HepG2 (cell line): Measurements from ENCODE around the gene BIRC5. TPM values are rescaled to one million over a fixed set of nuclear protein-coding genes. Genes with fewer than 3 reads are reported as not detected.

Experiments
- AGO1 ChIP-seq: fragments of 200-400 bp; formaldehyde crosslinking; IDR thresholded peaks from 2 replicates; pipeline ENCODE4 v1.6.1; 2017; ENCODE audit warnings: mild to moderate bottlenecking, low read depth, low read length, moderate library complexity; ENCODE audit not compliant: poor library complexity, severe bottlenecking
- ATAD3A ChIP-seq: sonication (generic); formaldehyde crosslinking; IDR thresholded peaks from 2 replicates; pipeline ENCODE4 v1.4.0; 2020; ENCODE audit warnings: missing genetic modification reagents
- ATF7-NPFF ChIP-seq: sonication (generic); formaldehyde crosslinking; IDR thresholded peaks from 2 replicates; pipeline ENCODE4 v1.8.1; 2023; ENCODE audit warnings: mild to moderate bottlenecking, low read depth, missing genetic modification reagents, moderate library complexity
- ESRRA ChIP-seq: sonication (generic); formaldehyde crosslinking; IDR thresholded peaks from 2 replicates; pipeline ENCODE4 v1.5.1; 2020; ENCODE audit warnings: mild to moderate bottlenecking, low read depth, missing genetic modification reagents
- GABPA ChIP-seq, 2 experiments: IDR thresholded peaks; 2 replicates each; pipeline ENCODE4 v1.6.1; 2011 to 2016; ENCODE audit warnings: low read depth in 2 of 2, low read length in 1 of 2, missing biosample characterization in 1 of 2, missing genetic modification characterization in 1 of 2
- JDP2 ChIP-seq: sonication (generic); formaldehyde crosslinking; IDR thresholded peaks from 2 replicates; pipeline ENCODE4 v1.8.1; 2022; ENCODE audit warnings: missing genetic modification reagents, borderline replicate concordance
- KMT2B ChIP-seq: IDR thresholded peaks from 2 replicates; pipeline ENCODE4 v1.6.1; 2016; ENCODE audit warnings: missing genetic modification reagents, missing compliant biosample characterization
- NFE2L2 ChIP-seq: fragments of 150-350 bp; IDR thresholded peaks from 2 replicates; pipeline ENCODE4 v1.6.1; 2014; ENCODE audit warnings: low read length
- ONECUT2 ChIP-seq: sonication (generic); formaldehyde crosslinking; IDR thresholded peaks from 2 replicates; pipeline ENCODE4 v1.4.0; 2020; ENCODE audit warnings: missing genetic modification reagents
- PHF21A ChIP-seq: sonication (generic); formaldehyde crosslinking; IDR thresholded peaks from 2 replicates; pipeline ENCODE4 v1.5.0; 2020; ENCODE audit warnings: mild to moderate bottlenecking, missing genetic modification reagents
- TOPORS ChIP-seq: sonication (generic); formaldehyde crosslinking; IDR thresholded peaks from 2 replicates; pipeline ENCODE4 v1.8.0; 2023; ENCODE audit warnings: mild to moderate bottlenecking, missing genetic modification reagents
- ZFX ChIP-seq: sonication (generic); formaldehyde crosslinking; IDR thresholded peaks from 2 replicates; pipeline ENCODE4 v1.4.0; 2020; ENCODE audit warnings: mild to moderate bottlenecking, low read depth, missing genetic modification reagents, moderate library complexity
- ZNF160 ChIP-seq: sonication (generic); formaldehyde crosslinking; IDR thresholded peaks from 2 replicates; pipeline ENCODE4 v1.8.0; 2022; ENCODE audit warnings: mild to moderate bottlenecking, inconsistent platforms, missing genetic modification reagents
- ZNF616 ChIP-seq: sonication (generic); formaldehyde crosslinking; IDR thresholded peaks from 2 replicates; pipeline ENCODE4 v1.5.0; 2020; ENCODE audit warnings: low read depth, mild to moderate bottlenecking, missing genetic modification reagents
- polyA plus RNA-seq, 8 experiments: library from polyadenylated mRNA; depleted of rRNA in 3 of 8; stranded (reverse) in 7 of 8; unstranded in 1 of 8; fragments of >200 nt; fragmentation: Illumina TruSeq in 4 of 8; extraction: Trizol in 4 of 8; gene quantifications; 2 replicates each; pipeline versions ENCODE4 v1.2.1 to v1.2.3, GENCODE V29; 2011 to 2016; ENCODE audit warnings: low read depth in 4 of 8, missing spikeins in 1 of 8, mixed read lengths in 1 of 8; ENCODE audit not compliant: insufficient read depth in 1 of 8
- total RNA-seq, 5 experiments: library from RNA; depleted of rRNA; stranded (reverse); fragments of >200 nt; fragmentation: Illumina TruSeq; extraction: Trizol; gene quantifications; 2 replicates each; pipeline ENCODE4 v1.2.3, GENCODE V29; 2016; ENCODE audit warnings: low read depth in 1 of 5
- TF ChIP-seq, protein P1 (sequence below), 2 experiments: sonication (generic) in 1 of 2; formaldehyde crosslinking in 1 of 2; IDR thresholded peaks; 2 replicates each; pipeline versions ENCODE4 v1.5.1 to v1.6.1; 2011 to 2020; ENCODE audit warnings: borderline replicate concordance in 1 of 2, low read depth in 1 of 2, low read length in 1 of 2, mild to moderate bottlenecking in 1 of 2, missing genetic modification reagents in 1 of 2, moderate library complexity in 1 of 2
- TF ChIP-seq, protein P2 (sequence below): sonication (generic); formaldehyde crosslinking; IDR thresholded peaks from 2 replicates; pipeline ENCODE4 v1.5.1; 2020; ENCODE audit warnings: missing genetic modification reagents, mild to moderate bottlenecking, borderline replicate concordance
- TF ChIP-seq, protein P3 (sequence below): IDR thresholded peaks from 2 replicates; pipeline ENCODE4 v1.6.1; 2012; ENCODE audit warnings: inconsistent platforms
- TF ChIP-seq, protein P4 (sequence below): fragments of 450-650 bp; IDR thresholded peaks from 2 replicates; pipeline ENCODE4 v1.6.1; 2017; ENCODE audit warnings: mild to moderate bottlenecking
- TF ChIP-seq, protein P5 (sequence below): IDR thresholded peaks from 2 replicates; pipeline ENCODE4 v1.6.1; 2012; ENCODE audit warnings: low read depth, low read length, improper control_type of control experiment
- TF ChIP-seq, protein P6 (sequence below): sonication (generic); formaldehyde crosslinking; IDR thresholded peaks from 2 replicates; pipeline ENCODE4 v1.8.1; 2023; ENCODE audit warnings: mild to moderate bottlenecking, missing genetic modification reagents, borderline replicate concordance

BIRC5 gene
- total and polyA plus RNA-seq, 2 of the 13 experiments (the other 11 are each of a cell fraction or from before 2014, with no cell fraction given): 30.3 to 135 TPM

DNA sequence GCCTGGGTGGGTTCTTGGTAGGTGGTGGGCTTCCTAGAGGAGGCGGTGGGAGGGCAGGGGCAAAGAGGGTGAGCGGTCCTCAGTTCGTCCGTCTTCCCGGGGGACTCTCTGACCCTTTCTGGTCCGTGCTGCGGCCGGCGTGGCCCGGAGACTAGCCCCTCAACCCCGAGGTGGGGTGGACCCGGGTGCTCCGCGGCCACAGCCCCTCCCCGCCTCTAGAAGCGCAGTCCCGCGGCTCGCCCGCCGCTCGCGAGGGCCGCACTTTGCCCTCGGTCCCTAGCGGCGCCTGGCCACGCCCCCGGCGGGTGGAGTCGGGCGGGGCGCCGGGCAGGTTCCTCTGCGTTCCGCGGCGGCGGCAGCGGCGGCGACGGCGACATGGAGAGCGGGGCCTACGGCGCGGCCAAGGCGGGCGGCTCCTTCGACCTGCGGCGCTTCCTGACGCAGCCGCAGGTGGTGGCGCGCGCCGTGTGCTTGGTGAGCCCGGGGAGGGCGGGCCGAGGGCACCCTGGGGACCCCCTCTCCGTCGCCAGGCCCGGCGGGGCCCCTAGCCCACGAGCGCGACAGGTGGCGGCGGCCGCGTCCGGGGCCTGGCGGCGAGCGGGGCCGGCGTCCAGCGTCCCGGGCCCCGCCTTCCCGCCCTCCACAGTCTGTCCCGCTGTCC lies 45.7 kb upstream of the BIRC5 start, which contains the start of gene SYNGR2 (continued):
- TF ChIP-seq ATF7-NPFF (CRISPR knock-in tag) (peak; percentile 64), ONECUT2 (CRISPR knock-in tag) (no peak), ZFX (CRISPR knock-in tag) (peak; percentile 93), AGO1 (peak; percentile 39), KMT2B (CRISPR knock-in tag) (no peak), ATAD3A (no peak), ESRRA (CRISPR knock-in tag) (peak; percentile 22; the same call in 1 of the 2 replicates), ZNF160 (no peak), GABPA (IDR thresholded peaks at IDR 0.05; ENCODE audit: low read depth, low read length) (no peak), GABPA (CRISPR knock-in tag; IDR thresholded peaks at IDR 0.05; ENCODE audit: low read depth) (no peak), PHF21A (CRISPR knock-in tag) (no peak; the same call in 1 of the 2 replicates), NFE2L2 (no peak), ZNF616 (CRISPR knock-in tag) (peak; percentile 28; the same call in 1 of the 2 replicates), TOPORS (no peak), JDP2 (no peak)
- TF ChIP-seq, protein P1, sequence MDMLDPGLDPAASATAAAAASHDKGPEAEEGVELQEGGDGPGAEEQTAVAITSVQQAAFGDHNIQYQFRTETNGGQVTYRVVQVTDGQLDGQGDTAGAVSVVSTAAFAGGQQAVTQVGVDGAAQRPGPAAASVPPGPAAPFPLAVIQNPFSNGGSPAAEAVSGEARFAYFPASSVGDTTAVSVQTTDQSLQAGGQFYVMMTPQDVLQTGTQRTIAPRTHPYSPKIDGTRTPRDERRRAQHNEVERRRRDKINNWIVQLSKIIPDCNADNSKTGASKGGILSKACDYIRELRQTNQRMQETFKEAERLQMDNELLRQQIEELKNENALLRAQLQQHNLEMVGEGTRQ (IDR thresholded peaks at IDR 0.05; ENCODE audit: low read depth, low read length): no peak
- TF ChIP-seq, protein P1 (CRISPR knock-in tag; IDR thresholded peaks at IDR 0.05; ENCODE audit: borderline replicate concordance): no peak
- TF ChIP-seq, protein P2, sequence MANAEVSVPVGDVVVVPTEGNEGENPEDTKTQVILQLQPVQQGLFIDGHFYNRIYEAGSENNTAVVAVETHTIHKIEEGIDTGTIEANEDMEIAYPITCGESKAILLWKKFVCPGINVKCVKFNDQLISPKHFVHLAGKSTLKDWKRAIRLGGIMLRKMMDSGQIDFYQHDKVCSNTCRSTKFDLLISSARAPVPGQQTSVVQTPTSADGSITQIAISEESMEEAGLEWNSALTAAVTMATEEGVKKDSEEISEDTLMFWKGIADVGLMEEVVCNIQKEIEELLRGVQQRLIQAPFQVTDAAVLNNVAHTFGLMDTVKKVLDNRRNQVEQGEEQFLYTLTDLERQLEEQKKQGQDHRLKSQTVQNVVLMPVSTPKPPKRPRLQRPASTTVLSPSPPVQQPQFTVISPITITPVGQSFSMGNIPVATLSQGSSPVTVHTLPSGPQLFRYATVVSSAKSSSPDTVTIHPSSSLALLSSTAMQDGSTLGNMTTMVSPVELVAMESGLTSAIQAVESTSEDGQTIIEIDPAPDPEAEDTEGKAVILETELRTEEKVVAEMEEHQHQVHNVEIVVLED (CRISPR knock-in tag): no peak; the same call in 1 of the 2 replicates
- TF ChIP-seq, protein P3, sequence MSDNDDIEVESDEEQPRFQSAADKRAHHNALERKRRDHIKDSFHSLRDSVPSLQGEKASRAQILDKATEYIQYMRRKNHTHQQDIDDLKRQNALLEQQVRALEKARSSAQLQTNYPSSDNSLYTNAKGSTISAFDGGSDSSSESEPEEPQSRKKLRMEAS: peak; percentile 58
- TF ChIP-seq, protein P4, sequence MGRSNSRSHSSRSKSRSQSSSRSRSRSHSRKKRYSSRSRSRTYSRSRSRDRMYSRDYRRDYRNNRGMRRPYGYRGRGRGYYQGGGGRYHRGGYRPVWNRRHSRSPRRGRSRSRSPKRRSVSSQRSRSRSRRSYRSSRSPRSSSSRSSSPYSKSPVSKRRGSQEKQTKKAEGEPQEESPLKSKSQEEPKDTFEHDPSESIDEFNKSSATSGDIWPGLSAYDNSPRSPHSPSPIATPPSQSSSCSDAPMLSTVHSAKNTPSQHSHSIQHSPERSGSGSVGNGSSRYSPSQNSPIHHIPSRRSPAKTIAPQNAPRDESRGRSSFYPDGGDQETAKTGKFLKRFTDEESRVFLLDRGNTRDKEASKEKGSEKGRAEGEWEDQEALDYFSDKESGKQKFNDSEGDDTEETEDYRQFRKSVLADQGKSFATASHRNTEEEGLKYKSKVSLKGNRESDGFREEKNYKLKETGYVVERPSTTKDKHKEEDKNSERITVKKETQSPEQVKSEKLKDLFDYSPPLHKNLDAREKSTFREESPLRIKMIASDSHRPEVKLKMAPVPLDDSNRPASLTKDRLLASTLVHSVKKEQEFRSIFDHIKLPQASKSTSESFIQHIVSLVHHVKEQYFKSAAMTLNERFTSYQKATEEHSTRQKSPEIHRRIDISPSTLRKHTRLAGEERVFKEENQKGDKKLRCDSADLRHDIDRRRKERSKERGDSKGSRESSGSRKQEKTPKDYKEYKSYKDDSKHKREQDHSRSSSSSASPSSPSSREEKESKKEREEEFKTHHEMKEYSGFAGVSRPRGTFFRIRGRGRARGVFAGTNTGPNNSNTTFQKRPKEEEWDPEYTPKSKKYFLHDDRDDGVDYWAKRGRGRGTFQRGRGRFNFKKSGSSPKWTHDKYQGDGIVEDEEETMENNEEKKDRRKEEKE: no peak
- TF ChIP-seq, protein P5, sequence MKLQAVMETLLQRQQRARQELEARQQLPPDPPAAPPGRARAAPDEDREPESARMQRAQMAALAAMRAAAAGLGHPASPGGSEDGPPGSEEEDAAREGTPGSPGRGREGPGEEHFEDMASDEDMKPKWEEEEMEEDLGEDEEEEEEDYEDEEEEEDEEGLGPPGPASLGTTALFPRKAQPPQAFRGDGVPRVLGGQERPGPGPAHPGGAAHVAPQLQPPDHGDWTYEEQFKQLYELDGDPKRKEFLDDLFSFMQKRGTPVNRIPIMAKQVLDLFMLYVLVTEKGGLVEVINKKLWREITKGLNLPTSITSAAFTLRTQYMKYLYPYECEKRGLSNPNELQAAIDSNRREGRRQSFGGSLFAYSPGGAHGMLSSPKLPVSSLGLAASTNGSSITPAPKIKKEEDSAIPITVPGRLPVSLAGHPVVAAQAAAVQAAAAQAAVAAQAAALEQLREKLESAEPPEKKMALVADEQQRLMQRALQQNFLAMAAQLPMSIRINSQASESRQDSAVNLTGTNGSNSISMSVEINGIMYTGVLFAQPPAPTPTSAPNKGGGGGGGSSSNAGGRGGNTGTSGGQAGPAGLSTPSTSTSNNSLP: no peak
- TF ChIP-seq, protein P6, sequence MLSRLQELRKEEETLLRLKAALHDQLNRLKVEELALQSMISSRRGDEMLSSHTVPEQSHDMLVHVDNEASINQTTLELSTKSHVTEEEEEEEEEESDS (CRISPR knock-in tag): no peak
